NCI-H526 (cell line): Measurements from ENCODE around the gene LYPLA2.
"Not testable (repeated sequence)": the region's sequence is repeated elsewhere in the genome, so short reads cannot be mapped to it uniquely, and the experiment has no call there.

Experiments
- DNase-seq, 2 experiments: peaks; one replicate each; lab custom pipeline; 2025; lab: John Stamatoyannopoulos, UW

LYPLA2 gene

GRCh38 chr1:23779826-23780371 lies 11.0 kb upstream of the LYPLA2 start:
- no peak for DNase-seq

GRCh38 chr1:23783141-23783540 lies 7.8 kb upstream of the LYPLA2 start:
- not testable (repeated sequence) for DNase-seq

- no peak for DNase-seq
Measured at GRCh38 chr1:23784846-23785245, 6.1 kb upstream of the LYPLA2 start.

DNA sequence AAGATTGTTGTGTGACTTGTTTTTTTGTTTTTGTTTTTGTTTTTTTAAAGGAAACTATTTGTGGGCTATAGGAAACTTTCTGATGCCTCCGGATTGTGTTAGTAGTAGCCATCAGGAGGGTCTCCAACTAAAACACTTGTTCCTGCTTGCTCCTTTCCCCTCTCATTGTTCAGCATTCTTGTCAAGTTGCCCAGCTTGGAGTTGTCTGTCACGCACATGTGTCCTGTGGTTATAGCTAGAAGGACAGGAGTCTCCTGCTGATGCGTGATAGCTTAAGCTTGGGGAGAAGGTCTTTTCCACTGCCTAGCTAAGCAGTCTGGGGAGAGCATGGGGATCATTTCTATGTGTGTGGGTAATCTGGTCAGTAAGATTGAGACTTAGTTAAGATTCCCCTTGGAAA lies 3.2 kb upstream of the LYPLA2 start:
- DNase-seq = no peak

DNA sequence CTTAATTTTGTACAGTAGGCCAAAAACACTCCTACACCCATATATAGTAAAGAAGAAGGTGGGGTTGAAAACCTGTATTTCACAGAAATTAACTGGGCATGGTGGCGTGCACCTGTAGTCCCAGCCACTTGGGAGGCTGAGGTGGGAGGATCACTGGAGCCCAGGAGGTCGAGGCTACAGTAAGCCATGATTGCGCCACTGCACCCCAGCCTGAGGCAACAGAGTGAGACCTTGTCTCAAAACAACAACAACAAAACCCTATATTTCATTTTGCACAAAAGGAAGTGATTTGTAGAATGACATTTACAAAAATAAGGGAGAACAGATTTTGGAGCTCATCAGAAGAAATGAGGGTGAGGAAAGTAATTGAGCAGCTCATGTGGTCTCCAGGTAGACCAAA lies 2.2 kb upstream of the LYPLA2 start:
- no peak for DNase-seq

DNA sequence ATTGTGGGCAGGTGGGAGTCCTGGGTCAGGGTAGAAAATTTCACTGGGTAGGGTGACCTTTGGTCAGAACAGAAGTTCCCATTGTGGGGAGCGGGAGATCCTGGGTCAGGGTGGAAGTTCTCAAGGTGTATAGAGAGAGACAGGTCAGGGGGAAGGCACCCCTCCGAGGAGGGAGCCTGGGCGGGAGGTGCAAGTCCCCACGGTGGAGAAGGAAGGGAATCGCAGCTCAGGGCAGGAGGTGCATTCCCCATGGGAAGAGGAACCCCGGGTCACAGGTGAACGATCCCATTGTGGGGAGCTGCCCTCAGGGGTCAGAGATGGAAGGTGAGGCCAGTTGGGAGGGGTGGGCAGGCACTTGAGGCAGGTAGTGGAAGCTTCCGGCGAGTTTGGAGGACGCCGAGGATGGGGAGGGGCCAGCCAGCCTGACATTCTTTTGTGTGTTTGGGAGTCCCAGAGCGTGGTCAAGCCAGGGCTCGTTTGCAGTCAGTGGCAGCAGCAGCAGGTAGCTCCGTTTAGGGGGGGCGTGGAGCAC lies 637 bp downstream of the LYPLA2 start:
- peak; percentile 18 to 52 for DNase-seq

DNA sequence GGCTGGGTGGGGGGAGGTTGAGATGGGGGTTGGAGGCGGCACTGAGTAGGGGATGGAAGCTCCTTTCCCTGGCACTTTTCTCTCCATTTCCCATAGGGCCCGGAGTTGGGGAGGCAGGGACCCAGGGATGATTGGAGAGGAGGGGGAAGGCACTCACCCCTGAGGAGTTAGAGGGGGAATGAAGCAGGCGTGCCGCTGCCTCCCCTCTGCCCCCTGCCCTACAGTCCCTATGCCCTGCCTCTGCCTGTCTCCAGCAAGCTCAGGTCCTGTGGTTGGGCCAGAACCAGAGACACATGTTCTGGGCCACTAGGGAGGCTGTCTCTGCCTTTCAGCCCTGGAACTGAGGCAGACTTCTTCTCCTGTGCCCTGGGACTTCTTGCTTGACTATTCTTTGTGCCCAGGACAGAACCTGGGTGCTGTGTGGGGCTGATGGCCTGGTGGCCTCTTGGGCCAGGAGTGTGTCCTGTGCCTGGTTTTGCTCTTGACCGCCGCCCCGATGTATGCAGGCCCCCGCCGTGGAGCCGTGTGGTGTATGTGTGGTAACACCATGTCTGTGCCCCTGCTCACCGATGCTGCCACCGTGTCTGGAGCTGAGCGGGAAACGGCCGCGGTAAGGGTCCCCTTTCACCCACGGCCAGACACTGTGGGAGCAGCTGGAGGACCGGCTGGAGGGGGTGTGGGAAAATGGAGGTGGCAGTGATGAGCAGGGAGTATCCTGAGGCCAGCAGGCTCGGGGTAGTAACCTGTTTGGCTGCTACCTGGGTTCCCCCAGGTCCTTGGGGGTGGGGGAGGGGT lies 1.4 kb downstream of the LYPLA2 start:
- no peak for DNase-seq

GRCh38 chr1:23793018-23793781 lies 2.3 kb downstream of the LYPLA2 start:
- DNase-seq = peak in 1 of 2 experiments; percentile 45

- no peak for DNase-seq
Measured at GRCh38 chr1:23793861-23794731, 3.2 kb downstream of the LYPLA2 start.

- DNase-seq = not testable (repeated sequence)
Measured at GRCh38 chr1:23794732-23795182, 3.8 kb downstream of the LYPLA2 start.

- DNase-seq = no peak
Measured at GRCh38 chr1:23795676-23796465, 4.9 kb downstream of the LYPLA2 start.

DNA sequence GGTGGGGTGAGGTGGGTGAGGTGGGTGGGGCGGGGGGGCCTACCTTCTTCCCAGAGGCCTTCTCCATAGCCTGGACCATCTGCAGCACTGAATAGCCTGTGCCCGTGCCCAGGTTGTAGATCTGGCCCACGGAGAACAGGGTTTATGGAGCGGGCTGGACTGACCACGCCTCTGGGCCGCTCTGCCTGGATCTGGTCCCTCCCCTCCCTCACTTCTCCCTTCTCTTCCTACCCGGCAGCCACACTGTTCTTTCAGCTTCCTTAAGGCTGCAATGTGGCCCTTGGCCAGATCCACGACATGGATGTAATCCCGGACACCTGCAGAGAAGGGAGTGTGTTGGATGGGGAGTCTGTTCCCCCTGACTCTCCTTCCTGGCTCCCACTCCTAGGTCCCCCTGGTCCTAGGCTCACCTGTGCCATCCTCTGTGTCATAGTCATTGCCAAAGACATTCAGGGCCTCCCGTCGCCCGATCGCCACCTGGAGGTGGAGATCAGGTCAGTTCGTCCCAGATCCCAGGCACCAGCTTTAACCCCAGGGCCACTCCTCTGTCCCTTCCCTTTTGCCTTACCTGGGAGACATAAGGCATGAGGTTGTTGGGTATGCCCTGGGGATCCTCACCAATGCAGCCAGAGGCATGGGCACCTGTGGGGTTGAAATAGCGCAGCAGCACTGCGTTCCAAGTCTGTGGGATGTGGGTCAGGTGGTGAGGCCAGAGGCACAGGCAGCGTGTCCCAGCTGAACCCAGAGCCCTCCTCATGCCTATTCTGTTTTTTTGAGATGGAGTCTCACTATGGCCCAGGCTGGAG lies 5.7 kb downstream of the LYPLA2 start:
- peak in 1 of 2 experiments; percentile 22 for DNase-seq

GRCh38 chr1:23797478-23798448 lies 6.8 kb downstream of the LYPLA2 start:
- no peak for DNase-seq

- no peak for DNase-seq
Measured at GRCh38 chr1:23798662-23799142, 7.8 kb downstream of the LYPLA2 start.

GRCh38 chr1:23799255-23799569 lies 8.3 kb downstream of the LYPLA2 start:
- DNase-seq = no peak

DNA sequence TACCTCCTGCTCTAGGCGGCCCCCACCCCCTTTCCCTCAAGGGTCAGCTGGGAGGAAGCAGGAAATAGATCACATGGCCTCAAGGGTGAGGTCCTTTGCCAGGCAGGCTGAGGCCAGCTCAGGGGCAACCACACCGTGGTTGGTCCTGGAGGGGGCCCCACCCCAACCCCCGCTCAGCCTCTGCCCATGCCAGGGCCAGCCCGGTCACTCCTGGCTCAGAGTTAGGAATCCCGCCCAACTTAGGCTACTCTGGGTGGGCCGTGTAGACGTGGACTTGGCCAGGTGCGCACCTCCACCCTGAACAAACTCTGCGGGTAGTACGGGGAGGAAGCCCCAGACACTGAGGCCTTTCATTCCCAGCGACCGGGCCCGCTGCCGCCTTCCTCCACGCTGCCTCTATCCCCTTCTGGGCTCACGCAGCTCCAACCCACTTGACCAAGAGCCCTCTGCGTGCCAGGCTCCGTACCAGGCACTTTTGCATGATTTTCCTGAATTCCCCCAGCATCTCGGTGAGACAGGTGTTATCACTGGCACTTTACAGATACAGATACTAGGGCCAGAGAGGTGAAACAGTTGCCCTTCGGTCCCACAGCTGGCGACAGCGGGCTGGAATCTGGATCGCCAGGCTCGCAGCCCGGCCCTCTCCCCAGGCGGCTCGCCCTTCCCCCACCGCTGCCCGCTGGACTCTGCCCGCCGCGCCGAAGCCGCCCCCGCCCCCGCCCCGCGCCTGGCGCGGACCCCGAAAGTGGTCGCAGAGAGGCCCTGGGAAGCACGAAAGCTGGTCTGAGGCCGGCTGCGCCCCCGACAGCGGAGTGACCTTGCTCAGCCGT lies 8.8 kb downstream of the LYPLA2 start:
- DNase-seq = peak in 1 of 2 experiments; percentile 49

- DNase-seq = peak; percentile 84 to 97
Measured at GRCh38 chr1:23800400-23801337, 9.7 kb downstream of the LYPLA2 start, which contains the start of gene GALE. GALE (minus strand) TSS chr1:23800754; CDS start chr1:23799007, 1,747 bp downstream.
